ENCODE measurements around the gene CXXC5. TPM values are rescaled to one million over a fixed set of nuclear protein-coding genes. Genes with fewer than 3 reads are reported as not detected.

The CXXC5 gene
- total RNA-seq, 1 experiment from 2014 or later = 85.0 TPM

DNA sequence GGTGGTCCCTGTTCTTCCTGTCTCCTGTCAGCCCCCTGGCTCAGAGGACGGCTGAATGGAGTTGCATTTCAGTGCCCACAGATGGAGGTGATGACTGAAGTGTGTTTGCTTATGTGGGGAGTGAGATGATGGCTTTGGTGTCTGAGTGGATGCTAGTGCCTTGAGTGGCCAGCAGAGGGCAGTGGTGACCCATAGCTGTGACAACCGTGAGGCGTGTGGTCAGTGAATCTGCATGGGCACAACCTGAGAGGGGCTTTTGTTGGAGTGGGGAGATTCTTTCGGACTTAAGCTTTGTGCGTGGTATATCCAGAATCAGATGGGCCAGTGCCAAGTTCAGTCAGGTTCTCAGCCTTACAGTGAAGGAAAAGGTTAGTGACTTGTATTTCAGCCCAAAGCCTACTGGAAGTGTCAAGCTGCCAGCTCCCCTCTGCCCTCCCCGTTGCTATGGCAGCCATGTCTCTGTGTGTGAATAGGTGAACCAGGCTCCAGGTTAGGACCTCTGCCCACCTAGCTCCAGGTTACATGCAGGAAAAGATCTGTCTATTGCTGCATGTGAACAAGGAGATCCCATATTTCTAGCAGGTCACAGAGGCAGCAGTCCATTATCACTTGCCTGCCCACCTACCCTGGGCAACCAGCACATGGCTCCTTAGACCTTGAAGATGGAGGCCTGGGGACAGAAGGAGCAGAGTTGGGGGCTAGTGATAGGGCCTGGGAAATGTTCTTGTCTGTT, 14.7 kb upstream of the CXXC5 start:
- DNase-seq (ENCODE audit: low read depth, low spot score) (peak; percentile 79), ATAC-seq (peak; percentile 70)
- H3K9me3 ChIP-seq (ENCODE audit: control insufficient read depth, insufficient read depth, low read depth, low read length) = no peaks in the 10 kb centered on the region
- ChIA-PET POLR2A (no interaction called here), CTCF (interaction anchor here (0.5 to 4.6 kb wide), 8 partner anchors 21 to 133 kb away, joined by 3 to 47 read pairs (median 5); no protein-coding TSS in a partner anchor)
- peak overlapping the region; percentile 19; the same call in 1 of the 2 replicates for H3K27ac ChIP-seq (ENCODE audit: low read length)
- intact Hi-C loops (cut with micrococcal nuclease; ENCODE audit: unreplicated experiment) (loop anchor here (1.0 kb wide), 1 partner anchor 57 kb away; no protein-coding TSS in a partner anchor), in situ Hi-C loops (cut with HindIII; ENCODE audit: low pct_unique_long_range_greater_than_20kb, low sequenced_read_pairs) (no loop called here)
- TF ChIP-seq, protein P1, sequence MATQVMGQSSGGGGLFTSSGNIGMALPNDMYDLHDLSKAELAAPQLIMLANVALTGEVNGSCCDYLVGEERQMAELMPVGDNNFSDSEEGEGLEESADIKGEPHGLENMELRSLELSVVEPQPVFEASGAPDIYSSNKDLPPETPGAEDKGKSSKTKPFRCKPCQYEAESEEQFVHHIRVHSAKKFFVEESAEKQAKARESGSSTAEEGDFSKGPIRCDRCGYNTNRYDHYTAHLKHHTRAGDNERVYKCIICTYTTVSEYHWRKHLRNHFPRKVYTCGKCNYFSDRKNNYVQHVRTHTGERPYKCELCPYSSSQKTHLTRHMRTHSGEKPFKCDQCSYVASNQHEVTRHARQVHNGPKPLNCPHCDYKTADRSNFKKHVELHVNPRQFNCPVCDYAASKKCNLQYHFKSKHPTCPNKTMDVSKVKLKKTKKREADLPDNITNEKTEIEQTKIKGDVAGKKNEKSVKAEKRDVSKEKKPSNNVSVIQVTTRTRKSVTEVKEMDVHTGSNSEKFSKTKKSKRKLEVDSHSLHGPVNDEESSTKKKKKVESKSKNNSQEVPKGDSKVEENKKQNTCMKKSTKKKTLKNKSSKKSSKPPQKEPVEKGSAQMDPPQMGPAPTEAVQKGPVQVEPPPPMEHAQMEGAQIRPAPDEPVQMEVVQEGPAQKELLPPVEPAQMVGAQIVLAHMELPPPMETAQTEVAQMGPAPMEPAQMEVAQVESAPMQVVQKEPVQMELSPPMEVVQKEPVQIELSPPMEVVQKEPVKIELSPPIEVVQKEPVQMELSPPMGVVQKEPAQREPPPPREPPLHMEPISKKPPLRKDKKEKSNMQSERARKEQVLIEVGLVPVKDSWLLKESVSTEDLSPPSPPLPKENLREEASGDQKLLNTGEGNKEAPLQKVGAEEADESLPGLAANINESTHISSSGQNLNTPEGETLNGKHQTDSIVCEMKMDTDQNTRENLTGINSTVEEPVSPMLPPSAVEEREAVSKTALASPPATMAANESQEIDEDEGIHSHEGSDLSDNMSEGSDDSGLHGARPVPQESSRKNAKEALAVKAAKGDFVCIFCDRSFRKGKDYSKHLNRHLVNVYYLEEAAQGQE (IDR thresholded peaks at IDR 0.05; ENCODE audit: insufficient read depth in 1 of 2, low read depth in 2 of 2, low read length in 1 of 2) = no peak
- TF ChIP-seq, protein P2, sequence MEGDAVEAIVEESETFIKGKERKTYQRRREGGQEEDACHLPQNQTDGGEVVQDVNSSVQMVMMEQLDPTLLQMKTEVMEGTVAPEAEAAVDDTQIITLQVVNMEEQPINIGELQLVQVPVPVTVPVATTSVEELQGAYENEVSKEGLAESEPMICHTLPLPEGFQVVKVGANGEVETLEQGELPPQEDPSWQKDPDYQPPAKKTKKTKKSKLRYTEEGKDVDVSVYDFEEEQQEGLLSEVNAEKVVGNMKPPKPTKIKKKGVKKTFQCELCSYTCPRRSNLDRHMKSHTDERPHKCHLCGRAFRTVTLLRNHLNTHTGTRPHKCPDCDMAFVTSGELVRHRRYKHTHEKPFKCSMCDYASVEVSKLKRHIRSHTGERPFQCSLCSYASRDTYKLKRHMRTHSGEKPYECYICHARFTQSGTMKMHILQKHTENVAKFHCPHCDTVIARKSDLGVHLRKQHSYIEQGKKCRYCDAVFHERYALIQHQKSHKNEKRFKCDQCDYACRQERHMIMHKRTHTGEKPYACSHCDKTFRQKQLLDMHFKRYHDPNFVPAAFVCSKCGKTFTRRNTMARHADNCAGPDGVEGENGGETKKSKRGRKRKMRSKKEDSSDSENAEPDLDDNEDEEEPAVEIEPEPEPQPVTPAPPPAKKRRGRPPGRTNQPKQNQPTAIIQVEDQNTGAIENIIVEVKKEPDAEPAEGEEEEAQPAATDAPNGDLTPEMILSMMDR (IDR thresholded peaks at IDR 0.05) = peak; percentile 98
- TF ChIP-seq POLR2AphosphoS5 (IDR thresholded peaks at IDR 0.05; ENCODE audit: low read depth, low read length) (peak; percentile 79), TCF7L2 (IDR thresholded peaks at IDR 0.05; ENCODE audit: low read depth, low read length) (peak; percentile 65; the same call in 1 of the 2 replicates)
- 0 out of 2 replicates have a peak, but pooled peaks cover 2% of the 10 kb centered on the region for H3K36me3 ChIP-seq (ENCODE audit: control insufficient read depth, insufficient read depth, low read length)
- H3K27me3 ChIP-seq (ENCODE audit: control insufficient read depth, insufficient read depth, low read length) = no peaks in the 10 kb centered on the region
- no TSS peak for BruUV-seq (replicated peaks)
- H3K4me1 ChIP-seq (ENCODE audit: control insufficient read depth, insufficient read depth, low read length) = peaks cover 32% of the 10 kb centered on the region
- no peak overlapping the region for H3K4me3 ChIP-seq (ENCODE audit: low read depth in 2 of 2, low read length in 2 of 2)

DNA sequence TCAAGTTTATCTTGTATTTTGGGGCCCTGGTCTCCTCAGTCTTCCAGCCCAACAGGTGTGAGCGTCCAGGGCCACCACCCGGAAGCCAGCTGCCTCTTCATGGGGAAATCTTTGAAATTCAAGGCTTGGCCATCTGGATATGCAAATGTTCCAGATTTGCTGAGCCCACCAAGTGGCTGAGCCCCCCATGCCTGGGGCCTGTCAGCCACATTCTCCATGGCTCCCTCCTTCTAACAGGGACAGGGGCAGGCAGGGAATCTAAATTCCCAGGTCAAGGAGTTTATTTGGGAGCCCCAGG, 14.2 kb upstream of the CXXC5 start:
- ChIA-PET POLR2A (no interaction called here), CTCF (interaction anchor here (0.6 to 4.6 kb wide), 7 partner anchors 21 to 132 kb away, joined by 3 to 47 read pairs (median 5); no protein-coding TSS in a partner anchor)
- BruUV-seq (replicated peaks) = no TSS peak
- H3K4me3 ChIP-seq (ENCODE audit: low read depth in 2 of 2, low read length in 2 of 2) = no peak overlapping the region
- H3K9me3 ChIP-seq (ENCODE audit: control insufficient read depth, insufficient read depth, low read depth, low read length) = no peaks in the 10 kb centered on the region
- ATAC-seq (no peak), DNase-seq (ENCODE audit: low read depth, low spot score) (no peak)
- in situ Hi-C loops (cut with HindIII; ENCODE audit: low pct_unique_long_range_greater_than_20kb, low sequenced_read_pairs) (no loop called here), intact Hi-C loops (cut with micrococcal nuclease; ENCODE audit: unreplicated experiment) (no loop called here)
- H3K27me3 ChIP-seq (ENCODE audit: control insufficient read depth, insufficient read depth, low read length) = no peaks in the 10 kb centered on the region
- H3K27ac ChIP-seq (ENCODE audit: low read length) = no peak overlapping the region; the same call in 1 of the 2 replicates
- H3K36me3 ChIP-seq (ENCODE audit: control insufficient read depth, insufficient read depth, low read length) = 0 out of 2 replicates have a peak, but pooled peaks cover 2% of the 10 kb centered on the region
- TF ChIP-seq TCF7L2 (IDR thresholded peaks at IDR 0.05; ENCODE audit: low read depth, low read length) (no peak), POLR2AphosphoS5 (IDR thresholded peaks at IDR 0.05; ENCODE audit: low read depth, low read length) (no peak), SIN3A (IDR thresholded peaks at IDR 0.05; ENCODE audit: borderline replicate concordance, insufficient read depth, low read depth, low read length) (no peak)
- TF ChIP-seq, protein P1 (IDR thresholded peaks at IDR 0.05; ENCODE audit: insufficient read depth in 1 of 2, low read depth in 2 of 2, low read length in 1 of 2) = no peak
- TF ChIP-seq, protein P2 (IDR thresholded peaks at IDR 0.05) = no peak
- peaks cover 37% of the 10 kb centered on the region for H3K4me1 ChIP-seq (ENCODE audit: control insufficient read depth, insufficient read depth, low read length)

Measured in Panc1 (cell line).